ENCODE results near the gene CD248. TPM values are rescaled to one million over a fixed set of nuclear protein-coding genes. Genes with fewer than 3 reads are reported as not detected.

The CD248 gene
- total and polyA plus RNA-seq, 2 experiments from 2014 or later, result 2.4 to 3.8 TPM

GRCh38 chr11:66339162-66339675 is 22.4 kb upstream of the CD248 start:
- H3K4me1 Mint-ChIP-seq, result peaks cover 28% of the 10 kb centered on the region
- TF ChIP-seq NANOG (IDR thresholded peaks at IDR 0.05; ENCODE audit: borderline replicate concordance) (no peak), EZH2phosphoT487 (IDR thresholded peaks at IDR 0.05; ENCODE audit: unreplicated experiment) (no peak), CREB1 (CRISPR knock-in tag; IDR thresholded peaks at IDR 0.05; ENCODE audit: low read depth) (no peak), CTCF (conservative IDR thresholded peaks at IDR 0.05; ENCODE audit: low read depth in 2 of 2) (no peak), STAT1 (IDR thresholded peaks at IDR 0.05; ENCODE audit: unreplicated experiment) (no peak), ZNF331 (CRISPR knock-in tag; IDR thresholded peaks at IDR 0.05; ENCODE audit: low read depth) (no peak), JUNB (IDR thresholded peaks at IDR 0.05; ENCODE audit: unreplicated experiment) (no peak), ZNF114 (CRISPR knock-in tag; IDR thresholded peaks at IDR 0.05) (no peak), POLR2AphosphoS5 (IDR thresholded peaks at IDR 0.05; ENCODE audit: low read depth) (no peak), EZH2 (IDR thresholded peaks at IDR 0.05; ENCODE audit: low read depth, unreplicated experiment) (no peak)
- TF ChIP-seq, protein P1, sequence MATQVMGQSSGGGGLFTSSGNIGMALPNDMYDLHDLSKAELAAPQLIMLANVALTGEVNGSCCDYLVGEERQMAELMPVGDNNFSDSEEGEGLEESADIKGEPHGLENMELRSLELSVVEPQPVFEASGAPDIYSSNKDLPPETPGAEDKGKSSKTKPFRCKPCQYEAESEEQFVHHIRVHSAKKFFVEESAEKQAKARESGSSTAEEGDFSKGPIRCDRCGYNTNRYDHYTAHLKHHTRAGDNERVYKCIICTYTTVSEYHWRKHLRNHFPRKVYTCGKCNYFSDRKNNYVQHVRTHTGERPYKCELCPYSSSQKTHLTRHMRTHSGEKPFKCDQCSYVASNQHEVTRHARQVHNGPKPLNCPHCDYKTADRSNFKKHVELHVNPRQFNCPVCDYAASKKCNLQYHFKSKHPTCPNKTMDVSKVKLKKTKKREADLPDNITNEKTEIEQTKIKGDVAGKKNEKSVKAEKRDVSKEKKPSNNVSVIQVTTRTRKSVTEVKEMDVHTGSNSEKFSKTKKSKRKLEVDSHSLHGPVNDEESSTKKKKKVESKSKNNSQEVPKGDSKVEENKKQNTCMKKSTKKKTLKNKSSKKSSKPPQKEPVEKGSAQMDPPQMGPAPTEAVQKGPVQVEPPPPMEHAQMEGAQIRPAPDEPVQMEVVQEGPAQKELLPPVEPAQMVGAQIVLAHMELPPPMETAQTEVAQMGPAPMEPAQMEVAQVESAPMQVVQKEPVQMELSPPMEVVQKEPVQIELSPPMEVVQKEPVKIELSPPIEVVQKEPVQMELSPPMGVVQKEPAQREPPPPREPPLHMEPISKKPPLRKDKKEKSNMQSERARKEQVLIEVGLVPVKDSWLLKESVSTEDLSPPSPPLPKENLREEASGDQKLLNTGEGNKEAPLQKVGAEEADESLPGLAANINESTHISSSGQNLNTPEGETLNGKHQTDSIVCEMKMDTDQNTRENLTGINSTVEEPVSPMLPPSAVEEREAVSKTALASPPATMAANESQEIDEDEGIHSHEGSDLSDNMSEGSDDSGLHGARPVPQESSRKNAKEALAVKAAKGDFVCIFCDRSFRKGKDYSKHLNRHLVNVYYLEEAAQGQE (IDR thresholded peaks at IDR 0.05; ENCODE audit: unreplicated experiment), result no peak
- TF ChIP-seq, protein P2, sequence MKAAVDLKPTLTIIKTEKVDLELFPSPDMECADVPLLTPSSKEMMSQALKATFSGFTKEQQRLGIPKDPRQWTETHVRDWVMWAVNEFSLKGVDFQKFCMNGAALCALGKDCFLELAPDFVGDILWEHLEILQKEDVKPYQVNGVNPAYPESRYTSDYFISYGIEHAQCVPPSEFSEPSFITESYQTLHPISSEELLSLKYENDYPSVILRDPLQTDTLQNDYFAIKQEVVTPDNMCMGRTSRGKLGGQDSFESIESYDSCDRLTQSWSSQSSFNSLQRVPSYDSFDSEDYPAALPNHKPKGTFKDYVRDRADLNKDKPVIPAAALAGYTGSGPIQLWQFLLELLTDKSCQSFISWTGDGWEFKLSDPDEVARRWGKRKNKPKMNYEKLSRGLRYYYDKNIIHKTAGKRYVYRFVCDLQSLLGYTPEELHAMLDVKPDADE (IDR thresholded peaks at IDR 0.05), result no peak
- TF ChIP-seq, protein P3, sequence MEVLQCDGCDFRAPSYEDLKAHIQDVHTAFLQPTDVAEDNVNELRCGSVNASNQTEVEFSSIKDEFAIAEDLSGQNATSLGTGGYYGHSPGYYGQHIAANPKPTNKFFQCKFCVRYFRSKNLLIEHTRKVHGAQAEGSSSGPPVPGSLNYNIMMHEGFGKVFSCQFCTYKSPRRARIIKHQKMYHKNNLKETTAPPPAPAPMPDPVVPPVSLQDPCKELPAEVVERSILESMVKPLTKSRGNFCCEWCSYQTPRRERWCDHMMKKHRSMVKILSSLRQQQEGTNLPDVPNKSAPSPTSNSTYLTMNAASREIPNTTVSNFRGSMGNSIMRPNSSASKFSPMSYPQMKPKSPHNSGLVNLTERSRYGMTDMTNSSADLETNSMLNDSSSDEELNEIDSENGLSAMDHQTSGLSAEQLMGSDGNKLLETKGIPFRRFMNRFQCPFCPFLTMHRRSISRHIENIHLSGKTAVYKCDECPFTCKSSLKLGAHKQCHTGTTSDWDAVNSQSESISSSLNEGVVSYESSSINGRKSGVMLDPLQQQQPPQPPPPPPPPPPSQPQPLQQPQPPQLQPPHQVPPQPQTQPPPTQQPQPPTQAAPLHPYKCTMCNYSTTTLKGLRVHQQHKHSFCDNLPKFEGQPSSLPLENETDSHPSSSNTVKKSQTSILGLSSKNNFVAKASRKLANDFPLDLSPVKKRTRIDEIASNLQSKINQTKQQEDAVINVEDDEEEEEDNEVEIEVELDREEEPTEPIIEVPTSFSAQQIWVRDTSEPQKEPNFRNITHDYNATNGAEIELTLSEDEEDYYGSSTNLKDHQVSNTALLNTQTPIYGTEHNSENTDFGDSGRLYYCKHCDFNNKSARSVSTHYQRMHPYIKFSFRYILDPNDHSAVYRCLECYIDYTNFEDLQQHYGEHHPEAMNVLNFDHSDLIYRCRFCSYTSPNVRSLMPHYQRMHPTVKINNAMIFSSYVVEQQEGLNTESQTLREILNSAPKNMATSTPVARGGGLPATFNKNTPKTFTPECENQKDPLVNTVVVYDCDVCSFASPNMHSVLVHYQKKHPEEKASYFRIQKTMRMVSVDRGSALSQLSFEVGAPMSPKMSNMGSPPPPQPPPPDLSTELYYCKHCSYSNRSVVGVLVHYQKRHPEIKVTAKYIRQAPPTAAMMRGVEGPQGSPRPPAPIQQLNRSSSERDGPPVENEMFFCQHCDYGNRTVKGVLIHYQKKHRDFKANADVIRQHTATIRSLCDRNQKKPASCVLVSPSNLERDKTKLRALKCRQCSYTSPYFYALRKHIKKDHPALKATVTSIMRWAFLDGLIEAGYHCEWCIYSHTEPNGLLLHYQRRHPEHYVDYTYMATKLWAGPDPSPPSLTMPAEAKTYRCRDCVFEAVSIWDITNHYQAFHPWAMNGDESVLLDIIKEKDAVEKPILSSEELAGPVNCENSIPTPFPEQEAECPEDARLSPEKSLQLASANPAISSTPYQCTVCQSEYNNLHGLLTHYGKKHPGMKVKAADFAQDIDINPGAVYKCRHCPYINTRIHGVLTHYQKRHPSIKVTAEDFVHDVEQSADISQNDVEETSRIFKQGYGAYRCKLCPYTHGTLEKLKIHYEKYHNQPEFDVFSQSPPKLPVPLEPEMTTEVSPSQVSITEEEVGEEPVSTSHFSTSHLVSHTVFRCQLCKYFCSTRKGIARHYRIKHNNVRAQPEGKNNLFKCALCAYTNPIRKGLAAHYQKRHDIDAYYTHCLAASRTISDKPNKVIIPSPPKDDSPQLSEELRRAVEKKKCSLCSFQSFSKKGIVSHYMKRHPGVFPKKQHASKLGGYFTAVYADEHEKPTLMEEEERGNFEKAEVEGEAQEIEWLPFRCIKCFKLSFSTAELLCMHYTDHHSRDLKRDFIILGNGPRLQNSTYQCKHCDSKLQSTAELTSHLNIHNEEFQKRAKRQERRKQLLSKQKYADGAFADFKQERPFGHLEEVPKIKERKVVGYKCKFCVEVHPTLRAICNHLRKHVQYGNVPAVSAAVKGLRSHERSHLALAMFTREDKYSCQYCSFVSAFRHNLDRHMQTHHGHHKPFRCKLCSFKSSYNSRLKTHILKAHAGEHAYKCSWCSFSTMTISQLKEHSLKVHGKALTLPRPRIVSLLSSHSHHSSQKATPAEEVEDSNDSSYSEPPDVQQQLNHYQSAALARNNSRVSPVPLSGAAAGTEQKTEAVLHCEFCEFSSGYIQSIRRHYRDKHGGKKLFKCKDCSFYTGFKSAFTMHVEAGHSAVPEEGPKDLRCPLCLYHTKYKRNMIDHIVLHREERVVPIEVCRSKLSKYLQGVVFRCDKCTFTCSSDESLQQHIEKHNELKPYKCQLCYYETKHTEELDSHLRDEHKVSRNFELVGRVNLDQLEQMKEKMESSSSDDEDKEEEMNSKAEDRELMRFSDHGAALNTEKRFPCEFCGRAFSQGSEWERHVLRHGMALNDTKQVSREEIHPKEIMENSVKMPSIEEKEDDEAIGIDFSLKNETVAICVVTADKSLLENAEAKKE (CRISPR knock-in tag; IDR thresholded peaks at IDR 0.05), result no peak
- H3K27me3 Mint-ChIP-seq (ENCODE audit: insufficient read depth, low read depth, poor library complexity), result peaks cover 12% of the 10 kb centered on the region
- H3K4me3 Mint-ChIP-seq, result no peak overlapping the region
- H3K9me2 ChIP-seq (ENCODE audit: insufficient read depth), result no peaks in the 10 kb centered on the region
- ATAC-seq (no peak), DNase-seq (ENCODE audit: low spot score) (no peak)
- no peaks in the 10 kb centered on the region for H3K27me3 ChIP-seq (ENCODE audit: insufficient read depth)
- H3F3A ChIP-seq (replicated peaks; ENCODE audit: low read depth), result peaks cover 8% of the 10 kb centered on the region; the same call in 1 of the 2 replicates
- no peak overlapping the region for H3K27ac ChIP-seq (ENCODE audit: low read depth)
- H2AFZ ChIP-seq, result no peak overlapping the region
- H3K36me3 ChIP-seq (ENCODE audit: insufficient read depth), result no peaks in the 10 kb centered on the region; the same call in 1 of the 2 replicates
- H3K9me3 Mint-ChIP-seq, result no peaks in the 10 kb centered on the region; the same call in 2 of the 3 replicates
- no peak overlapping the region for H3K27ac Mint-ChIP-seq
- peaks cover 21% of the 10 kb centered on the region for H3K4me1 ChIP-seq (ENCODE audit: insufficient read depth)
- no peaks in the 10 kb centered on the region; the same call in 1 of the 2 replicates for H4K20me1 ChIP-seq (replicated peaks; ENCODE audit: insufficient read depth)
- H3K79me2 ChIP-seq (replicated peaks; ENCODE audit: insufficient read depth), result peaks cover 10% of the 10 kb centered on the region
- H3K4me2 ChIP-seq, result no peak overlapping the region
- H3K4me3 ChIP-seq, result no peak overlapping the region
- peaks cover 25% of the 10 kb centered on the region for H3K36me3 Mint-ChIP-seq (ENCODE audit: low read depth)
